IPS-18c (cell line): ENCODE measurements around the gene GOLGA8N.

Source experiments
- H3K4me3 ChIP-seq: 2 replicates; pipeline ENCODE4 v1.7.0; 2013; ENCODE audit warnings: low read depth, mild to moderate bottlenecking, low read length, moderate library complexity; ENCODE audit not compliant: insufficient read depth
- H3K9me3 ChIP-seq: one replicate; pipeline ENCODE4 v1.6.1; 2013; ENCODE audit warnings: mild to moderate bottlenecking, low read length, moderate library complexity; ENCODE audit not compliant: control insufficient read depth, insufficient read depth

GOLGA8N gene

DNA sequence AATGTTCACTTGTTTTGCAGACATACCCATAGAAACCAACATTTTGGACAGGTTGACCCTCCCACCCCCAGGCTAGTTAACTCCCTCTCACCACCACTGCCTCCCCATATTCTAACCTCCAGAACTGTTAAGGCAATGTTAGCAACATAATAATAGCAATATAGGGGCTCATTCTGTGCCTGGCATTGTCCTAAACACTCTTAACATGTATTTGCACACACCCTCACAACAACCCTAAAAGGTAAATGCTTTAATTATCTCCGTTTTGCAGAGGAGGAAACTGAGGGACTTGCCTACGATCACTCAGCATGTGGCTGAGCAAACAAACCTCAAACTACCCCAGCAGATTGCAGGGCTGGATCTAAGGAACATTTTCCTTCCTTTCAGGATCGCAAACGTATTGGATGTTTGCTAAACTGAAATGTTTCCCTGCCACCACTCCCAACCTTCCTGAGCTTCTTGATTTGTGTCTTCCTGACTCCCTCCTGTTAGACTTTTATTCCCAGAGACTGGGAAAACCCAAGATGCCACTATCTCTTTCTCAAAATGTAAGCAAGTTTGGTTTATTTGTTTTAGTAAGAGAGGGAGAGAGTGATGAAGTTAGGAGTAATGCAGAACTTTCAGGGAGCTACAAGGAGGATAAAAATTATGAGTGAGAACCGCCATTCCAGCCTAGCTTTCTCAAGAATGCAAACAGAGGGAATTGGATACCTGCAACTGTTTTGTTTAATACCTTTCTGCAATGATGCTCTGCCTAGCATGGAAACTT lies 49.6 kb downstream of the GOLGA8N start:
- Histone ChIP-seq H3K4me3 (no peak overlapping the region), H3K9me3 (no peaks in the 10 kb centered on the region)

DNA sequence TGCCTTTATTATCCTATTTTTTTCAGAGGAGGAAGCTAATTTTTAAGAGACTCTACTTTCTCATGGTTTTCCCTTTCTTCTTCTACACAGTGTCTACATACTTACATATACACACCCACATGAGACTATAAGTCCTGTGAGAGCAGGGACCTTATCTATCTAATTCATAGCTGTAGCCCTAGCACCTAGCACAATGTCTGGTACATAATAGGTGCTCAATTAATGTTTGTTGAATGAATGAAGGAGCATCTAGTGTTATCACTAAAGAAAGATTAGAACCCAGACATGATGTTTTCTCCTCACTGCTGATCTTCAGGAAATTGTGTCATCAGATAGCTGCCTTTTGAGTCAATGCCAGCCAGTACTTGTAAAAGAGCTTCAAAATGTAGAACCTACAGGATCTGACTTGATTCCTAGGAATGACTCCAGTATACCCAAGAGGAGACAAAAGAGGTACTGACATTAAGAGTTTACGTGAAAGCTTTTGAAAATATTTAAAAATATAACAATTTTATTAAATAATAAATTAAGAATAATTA lies 50.7 kb downstream of the GOLGA8N start:
- no peaks in the 10 kb centered on the region for H3K9me3 ChIP-seq
- H3K4me3 ChIP-seq = no peak overlapping the region

DNA sequence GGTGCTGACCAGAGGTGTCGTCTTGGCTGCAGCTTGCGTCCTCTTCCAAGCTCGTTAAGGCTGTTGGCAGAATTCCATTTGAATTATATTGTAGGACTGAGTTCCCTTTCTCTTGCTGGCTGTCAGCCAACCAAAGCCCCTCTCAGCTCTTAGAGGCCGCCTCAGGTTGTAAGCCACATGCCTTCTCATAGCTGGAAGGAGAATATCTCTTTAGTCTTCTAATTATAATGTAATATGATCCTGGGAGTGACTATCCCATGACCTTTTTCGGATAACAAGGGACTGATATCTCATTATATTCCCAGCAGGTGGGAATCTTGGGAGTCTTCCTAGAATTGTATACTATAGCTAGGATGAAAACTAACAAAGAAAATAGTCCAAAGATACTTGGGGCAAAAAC lies 53.0 kb downstream of the GOLGA8N start:
- Histone ChIP-seq H3K9me3 (no peaks in the 10 kb centered on the region), H3K4me3 (no peak overlapping the region)

DNA sequence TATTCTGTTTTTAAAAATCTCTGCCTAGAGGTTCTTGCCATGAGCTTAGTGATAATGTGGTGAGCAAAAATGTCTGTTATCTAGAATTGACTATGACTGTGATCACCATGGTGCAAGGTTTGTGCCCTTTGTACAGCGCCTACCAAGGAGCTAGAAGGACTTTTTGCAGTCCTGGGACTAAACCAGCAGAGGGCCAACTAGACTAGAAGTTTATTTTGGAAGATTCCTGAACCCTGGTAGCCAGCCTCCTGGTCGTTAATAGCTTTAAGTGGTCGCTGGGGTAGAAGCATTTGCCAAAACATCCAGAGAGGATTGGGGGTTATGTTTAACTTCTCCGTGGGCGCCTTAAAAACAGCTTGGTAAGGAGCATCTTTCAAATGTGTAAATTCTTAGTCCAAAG lies 56.1 kb downstream of the GOLGA8N start:
- Histone ChIP-seq H3K9me3 (no peaks in the 10 kb centered on the region), H3K4me3 (no peak overlapping the region)

DNA sequence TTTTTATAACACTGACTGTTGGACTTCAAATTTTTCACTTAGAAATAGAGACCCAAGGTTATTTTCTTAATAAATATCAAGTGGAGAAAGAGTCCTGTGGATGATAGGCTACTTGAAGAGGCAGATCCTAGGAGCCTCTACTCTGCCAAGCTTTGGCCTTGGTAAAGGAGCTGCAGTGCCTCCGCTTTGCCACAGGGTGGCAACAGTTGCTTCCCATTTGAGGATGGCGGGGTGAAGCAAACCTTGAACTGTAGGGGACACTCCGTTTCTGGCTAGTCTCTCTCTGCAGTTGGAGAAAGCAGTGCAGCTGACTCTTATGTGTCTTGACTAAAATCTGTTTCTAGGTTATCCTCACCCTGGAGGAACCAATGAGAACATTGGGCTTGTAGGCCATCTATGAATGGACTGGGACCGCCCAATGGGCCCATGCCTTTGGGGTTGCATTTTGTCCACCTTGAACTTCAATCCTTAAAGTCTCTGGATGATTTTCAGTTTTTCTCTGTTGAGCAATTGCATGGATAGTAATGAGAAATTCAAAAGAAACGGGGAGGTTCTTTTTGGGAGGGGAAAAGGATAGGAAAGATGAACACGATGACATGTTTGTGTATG lies 58.1 kb downstream of the GOLGA8N start:
- Histone ChIP-seq H3K4me3 (no peak overlapping the region), H3K9me3 (no peaks in the 10 kb centered on the region)

DNA sequence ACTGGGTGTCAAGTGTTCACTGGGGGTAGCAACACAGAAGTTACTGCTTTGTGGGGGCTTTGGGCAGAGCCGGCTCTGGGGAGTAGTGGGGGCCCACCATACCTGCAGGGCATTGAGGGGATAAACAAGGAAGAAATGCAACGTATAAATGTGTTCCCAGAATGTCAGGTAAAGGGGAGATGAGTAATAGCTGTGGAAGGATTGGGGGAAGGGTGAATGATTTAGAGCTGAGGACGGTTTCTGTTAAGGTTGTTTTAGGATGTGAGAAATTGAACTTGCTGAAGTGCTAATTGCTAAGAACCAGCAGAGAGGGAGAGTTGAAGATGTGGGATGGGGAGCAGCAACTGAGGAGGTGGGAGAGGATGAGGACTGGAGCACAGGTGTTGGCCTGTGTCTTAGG lies 58.9 kb downstream of the GOLGA8N start:
- H3K9me3 ChIP-seq = no peaks in the 10 kb centered on the region

DNA sequence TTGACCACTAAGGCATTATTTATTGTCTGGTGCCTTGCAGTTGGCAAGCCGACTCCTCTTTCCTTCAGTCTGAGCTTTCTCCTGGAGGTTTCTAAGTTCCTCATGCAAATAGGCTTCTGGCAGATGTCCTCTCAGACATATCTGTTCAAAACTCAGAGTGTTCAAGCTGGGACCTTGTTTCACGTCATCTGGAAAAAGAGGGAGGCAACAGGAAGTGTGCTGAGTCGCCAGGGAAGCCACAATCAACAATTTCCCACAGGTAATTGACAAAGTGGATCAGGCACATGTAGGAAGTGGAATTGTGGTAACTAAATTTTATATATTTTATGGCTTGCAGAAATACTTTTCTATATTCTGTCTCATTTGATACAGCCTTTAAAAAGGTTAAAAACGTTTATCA lies 62.8 kb downstream of the GOLGA8N start:
- Histone ChIP-seq H3K4me3 (no peak overlapping the region), H3K9me3 (no peaks in the 10 kb centered on the region)

More for the DNA sequence above, 58.9 kb downstream of the GOLGA8N start:
- H3K4me3 ChIP-seq = no peak overlapping the region

DNA sequence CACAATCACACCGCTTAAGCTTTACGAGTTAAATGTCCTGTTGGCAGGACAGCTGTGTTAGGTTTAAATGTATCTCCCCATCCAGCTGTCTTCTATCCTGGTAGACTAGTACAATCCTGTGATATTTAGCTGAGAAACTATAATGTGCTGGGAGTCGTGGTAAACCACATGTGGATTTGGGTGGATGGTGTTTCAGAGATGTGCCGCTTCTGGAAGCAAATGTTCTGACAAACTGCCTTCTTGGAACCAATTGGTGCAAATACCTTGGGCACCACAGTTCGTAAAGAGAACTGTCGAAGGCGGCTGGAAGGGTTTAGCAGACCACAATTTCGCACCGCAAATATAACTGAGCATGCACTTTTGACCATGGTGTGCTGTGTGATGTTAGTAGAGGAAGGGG lies 63.2 kb downstream of the GOLGA8N start:
- H3K9me3 ChIP-seq = no peaks in the 10 kb centered on the region
- H3K4me3 ChIP-seq = no peak overlapping the region
